HG02981 (cell line): ENCODE data around the gene WWC2.
"Not testable (repeated sequence)": the region's sequence is repeated elsewhere in the genome, so short reads cannot be mapped to it uniquely, and the experiment has no call there.

Source experiments
- ATAC-seq: cut with Tn5 transposase; IDR thresholded peaks from one replicate; pipeline ENCODE4 v1.9.1; 2021; ENCODE audit warnings: mild to moderate bottlenecking, moderate library complexity; ENCODE audit not compliant: unreplicated experiment

The WWC2 gene

DNA sequence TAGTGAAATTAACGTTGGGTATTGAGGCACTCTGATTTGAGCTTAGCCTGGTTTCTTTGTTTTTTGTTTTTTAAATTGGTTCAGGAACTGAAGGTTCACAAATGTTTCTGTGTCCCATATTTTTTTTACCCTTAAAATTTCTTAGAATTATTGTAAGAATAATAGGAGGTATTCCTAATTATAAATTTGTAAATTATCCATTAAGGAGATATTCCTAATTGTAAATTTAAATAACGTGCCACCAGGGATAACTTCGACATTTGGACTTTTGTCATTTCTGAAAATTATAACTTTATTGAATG, 1.2 kb downstream of the WWC2 start:
- ATAC-seq, result no peak

DNA sequence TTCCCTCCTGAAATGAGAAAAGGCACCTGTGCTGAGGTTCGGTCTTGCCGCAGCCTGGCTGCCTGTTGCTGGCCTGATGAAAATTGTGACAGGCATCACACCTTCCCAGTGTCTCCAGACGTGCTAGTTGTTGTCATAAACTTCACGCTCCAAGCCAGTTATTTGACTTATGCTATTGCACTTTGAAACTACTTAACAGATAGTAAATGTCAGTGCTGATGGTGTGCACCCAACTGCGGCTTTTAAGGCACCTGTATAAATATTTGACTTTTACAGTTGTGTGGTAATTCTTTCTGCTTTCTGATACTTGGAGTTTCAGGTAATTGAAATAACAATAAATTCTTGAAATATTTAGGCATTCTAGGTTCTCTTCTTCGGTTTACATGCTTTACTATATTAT, 1.8 kb downstream of the WWC2 start:
- ATAC-seq, result no peak

DNA sequence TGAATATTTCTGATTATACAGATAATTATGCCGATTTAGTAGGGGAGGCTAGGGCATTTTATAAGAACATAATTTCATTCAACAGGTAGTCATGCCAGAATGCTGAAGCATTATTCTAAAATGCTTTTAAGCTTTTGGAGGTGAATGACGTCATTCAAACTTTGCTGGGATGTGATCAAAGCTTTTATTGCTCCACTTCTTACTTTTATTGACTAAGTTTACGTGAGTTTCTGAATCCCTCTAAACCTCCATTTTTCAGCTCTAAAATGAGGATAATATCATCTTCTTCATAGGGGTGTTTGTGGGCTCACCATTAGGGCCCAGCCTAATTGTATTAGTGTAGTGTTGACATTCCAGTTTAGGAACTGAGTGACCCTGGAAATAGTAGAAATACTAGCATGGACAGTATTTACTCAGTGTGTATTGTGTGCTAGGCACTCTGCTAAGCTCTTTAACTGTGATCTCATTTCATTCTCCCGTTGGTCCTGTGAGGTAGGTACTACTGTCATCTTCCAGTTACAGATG, 3.0 kb downstream of the WWC2 start:
- ATAC-seq, result no peak

DNA sequence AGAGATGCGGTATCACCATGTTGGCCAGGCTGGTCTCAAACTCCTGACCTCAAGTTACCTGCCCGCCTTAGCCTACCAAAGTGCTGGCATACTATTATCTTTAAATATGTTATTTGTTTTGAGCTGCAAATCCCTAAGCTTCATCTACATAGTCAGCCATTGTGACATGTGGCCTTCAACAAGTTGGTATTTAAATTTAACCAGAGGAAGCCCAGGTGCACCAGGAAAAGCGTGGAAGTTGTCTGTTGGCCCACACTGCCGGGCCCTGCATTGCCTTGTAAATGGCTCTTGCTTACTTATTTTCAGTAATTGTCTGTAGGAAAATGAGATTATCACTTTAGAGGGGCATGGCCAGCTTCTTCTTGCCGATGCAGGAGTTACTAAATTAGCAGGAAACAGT, 6.0 kb downstream of the WWC2 start:
- no peak for ATAC-seq

DNA sequence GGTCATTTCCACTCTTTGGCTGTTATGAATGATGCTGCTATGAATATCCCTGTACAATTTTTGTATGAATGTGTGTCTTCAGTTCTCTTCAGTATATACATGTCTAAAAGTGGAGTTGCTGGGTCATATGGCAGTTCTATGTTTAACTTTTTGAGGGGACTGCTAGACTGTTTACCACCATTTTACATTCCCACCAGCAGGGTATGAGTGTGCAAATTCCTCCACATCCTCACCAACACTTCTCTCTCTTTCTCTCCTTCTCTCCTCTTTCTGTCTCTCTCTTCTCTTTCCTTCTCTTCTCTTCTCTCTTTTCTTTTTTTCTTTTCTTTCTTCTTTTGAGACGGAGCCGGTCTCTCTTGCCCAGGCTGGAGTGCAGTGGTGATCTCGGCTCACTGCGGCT, 7.8 kb downstream of the WWC2 start:
- ATAC-seq, result no peak

DNA sequence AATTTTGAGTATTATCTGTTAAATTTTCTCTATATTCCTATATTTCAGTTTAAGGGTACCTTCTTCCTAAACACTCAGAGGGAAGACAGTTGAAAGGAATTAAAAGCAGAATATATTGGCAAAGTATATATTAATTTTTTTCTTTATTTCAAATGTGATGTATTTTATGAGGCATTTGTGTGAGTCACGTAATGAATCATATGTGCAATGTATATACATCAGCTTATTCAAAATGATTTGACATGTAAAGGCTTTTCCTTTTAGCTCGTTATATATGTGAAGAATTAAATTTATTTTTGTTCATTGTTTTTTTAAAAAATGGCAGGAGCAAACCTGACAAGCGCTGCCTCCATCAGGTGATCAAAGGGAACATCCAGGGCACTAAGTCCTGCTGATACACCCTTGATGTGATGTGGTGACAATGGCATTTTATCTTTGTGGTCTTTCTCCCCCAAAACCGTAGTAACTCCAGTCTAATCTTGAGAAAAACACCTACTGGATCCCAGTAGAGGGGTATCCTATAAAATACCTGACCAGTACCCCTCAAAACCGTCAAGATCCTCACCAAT, 8.9 kb downstream of the WWC2 start:
- ATAC-seq, result no peak

DNA sequence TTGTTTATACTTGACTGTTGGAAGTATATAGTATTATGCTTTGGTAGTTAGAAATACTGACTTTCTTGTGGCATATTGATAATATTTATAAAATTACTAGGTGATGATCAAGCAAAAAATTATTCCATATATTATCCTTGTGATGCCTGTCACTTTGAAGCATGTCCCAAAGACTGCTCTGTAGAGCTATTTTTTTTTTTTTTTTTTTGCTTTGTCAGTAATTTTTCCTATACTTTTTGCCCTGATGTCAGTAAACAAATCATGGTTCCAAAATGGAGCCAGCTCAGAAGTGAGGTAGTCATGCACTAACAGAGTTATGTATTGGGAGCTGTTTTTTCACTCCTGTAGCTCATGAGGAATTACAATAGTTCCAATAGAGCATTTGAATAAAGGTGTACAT, 11.2 kb downstream of the WWC2 start:
- ATAC-seq, result no peak

DNA sequence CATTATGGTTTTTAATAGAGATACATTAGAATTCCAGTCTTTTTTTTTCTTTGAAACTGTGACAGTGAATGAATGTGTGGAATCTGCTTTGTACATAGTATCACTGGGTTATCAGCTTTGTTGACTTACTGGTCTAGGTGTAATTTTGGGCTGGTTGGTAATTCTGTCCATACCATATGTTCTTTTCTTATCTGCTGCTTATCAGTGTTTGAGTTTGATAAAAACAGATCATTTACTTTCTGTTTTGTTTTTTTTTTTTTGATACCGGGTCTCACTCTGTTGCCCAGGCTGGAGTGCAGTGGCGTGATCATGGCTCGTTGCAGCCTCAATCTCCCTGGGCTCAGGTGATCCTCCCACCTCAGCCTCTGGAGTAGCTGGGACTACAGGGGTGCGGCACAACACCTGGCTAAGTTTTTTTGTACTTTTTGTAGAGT, 12.4 kb downstream of the WWC2 start:
- no peak for ATAC-seq

DNA sequence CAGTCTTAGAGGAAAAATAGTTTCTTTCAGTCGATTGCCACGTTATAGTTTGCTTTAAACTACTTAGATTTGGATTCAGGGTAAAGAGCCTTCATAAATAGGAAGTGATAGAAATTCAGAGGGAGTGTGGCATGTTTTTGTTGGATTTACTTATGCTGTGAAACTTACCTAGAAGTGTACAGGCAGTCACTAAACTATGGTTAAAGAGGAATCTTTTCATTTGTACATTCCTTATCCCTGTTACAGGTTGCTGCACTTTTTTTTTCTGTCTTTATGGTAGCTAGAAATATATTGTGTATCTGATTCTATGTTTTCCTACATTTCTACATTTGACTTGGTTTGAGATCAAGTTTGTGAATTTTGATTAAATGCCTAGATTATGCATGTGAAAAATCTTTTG, 19.1 kb downstream of the WWC2 start:
- no peak for ATAC-seq

DNA sequence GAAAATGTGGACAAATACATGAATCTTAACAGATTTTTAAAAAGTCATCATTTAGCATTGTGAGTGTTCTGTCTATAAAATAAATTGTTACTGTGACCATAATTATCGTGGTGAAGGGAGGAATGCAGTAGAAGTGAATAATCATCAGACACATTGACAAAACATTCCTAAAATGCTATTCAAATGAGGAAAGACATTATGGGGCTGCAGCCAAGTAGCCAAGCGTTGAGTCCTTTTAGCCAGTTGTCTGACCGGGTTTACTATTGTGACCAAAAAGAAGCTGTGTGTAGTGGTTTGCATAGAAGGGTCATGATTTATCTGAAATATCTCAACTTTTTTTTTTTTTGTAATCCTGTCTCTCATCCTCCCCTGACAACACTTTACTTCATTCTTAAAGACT, 19.5 kb downstream of the WWC2 start:
- no peak for ATAC-seq

DNA sequence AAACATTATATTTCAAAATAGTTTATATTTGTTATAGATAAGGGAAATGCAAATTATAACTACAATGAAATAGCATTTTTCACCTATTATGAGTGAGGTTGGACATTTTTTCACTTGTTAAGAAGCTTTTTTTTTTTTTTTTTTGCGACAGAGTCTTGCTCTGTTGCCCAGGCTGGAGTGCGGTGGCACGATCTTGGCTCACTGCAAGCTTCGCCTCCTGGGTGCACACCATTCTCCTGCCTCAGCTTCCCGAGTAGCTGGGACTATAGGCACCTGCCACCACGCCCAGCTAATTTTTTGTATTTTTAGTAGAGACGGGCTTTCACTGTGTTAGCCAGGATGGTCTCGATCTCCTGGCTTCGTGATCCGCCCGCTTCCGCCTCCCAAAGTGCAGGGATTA, 22.6 kb downstream of the WWC2 start:
- ATAC-seq, result not testable (repeated sequence)

DNA sequence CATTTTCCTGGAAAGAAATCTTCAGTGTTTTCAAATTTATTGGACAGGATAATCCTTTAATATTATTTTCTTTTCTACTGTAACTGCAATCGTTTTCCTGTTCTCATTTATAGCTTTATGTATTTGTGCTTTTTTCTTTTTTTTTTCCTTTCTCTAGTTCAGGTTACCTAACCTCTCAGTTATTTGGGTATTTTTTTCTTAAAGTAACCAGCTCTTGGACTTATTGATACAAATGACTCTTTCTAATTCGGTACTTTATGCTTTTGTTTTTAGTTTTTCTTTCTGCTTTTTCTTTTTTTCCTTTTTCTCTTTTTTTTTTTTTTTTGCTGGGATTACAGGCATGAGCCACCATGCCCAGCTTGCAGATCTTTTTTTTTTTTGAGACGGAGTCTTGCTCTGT, 25.2 kb downstream of the WWC2 start:
- ATAC-seq, result no peak

DNA sequence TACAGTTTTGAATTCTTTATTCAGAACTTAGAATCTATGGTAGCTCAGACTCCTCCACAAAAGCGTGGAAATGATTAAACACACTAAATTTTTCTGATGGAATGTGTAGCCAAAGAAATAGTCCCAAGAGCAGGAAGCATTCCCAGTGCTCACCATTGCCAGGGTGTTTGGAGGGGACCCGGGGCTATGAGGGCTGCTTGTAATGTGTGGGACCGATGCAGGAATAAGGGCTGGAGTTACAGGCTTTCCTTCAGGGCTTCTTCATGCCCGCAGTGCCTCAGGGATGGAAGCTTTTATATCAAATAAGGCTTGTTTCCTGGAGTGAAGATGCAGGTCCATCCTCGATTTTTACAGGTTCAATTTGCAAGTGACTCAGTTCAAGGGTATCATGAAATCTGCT, 25.8 kb downstream of the WWC2 start:
- no peak for ATAC-seq

DNA sequence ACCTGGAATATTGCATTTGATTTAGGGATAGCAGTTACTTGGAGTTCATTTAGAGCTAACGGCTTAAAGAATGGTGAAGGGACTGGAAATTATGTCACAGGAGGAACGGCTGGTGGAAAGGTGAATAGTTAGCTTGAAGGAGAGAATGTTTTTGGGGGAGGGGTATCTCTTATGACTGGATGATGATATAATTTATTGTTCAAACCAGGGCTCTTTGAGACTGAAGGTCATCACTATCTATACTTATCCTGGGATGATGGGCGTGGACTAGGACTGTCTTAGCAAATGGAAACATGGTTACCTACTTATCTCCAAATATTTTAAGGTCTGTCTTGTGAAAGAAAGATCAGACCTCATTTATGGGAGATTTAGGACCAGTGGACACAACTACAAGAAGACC, 30.1 kb downstream of the WWC2 start:
- no peak for ATAC-seq

DNA sequence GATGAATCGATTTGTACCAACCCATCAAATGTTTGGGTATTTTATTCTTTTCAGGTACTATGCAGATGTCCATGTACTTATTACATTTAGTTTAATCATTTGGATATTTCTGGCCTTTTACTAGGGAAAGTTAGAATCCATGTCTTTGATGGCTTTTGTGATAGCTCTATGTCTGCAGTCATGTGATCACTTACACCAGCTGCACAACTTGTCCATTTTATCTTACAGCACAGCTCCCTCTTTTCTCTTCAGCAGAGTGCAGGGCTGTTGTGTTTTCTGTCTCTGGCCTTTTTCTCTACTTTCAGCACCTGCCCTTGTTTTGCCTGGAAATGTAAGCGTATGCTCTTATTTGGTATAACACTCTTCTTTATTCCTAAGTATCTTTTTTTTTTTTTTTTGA, 30.6 kb downstream of the WWC2 start:
- ATAC-seq, result no peak

DNA sequence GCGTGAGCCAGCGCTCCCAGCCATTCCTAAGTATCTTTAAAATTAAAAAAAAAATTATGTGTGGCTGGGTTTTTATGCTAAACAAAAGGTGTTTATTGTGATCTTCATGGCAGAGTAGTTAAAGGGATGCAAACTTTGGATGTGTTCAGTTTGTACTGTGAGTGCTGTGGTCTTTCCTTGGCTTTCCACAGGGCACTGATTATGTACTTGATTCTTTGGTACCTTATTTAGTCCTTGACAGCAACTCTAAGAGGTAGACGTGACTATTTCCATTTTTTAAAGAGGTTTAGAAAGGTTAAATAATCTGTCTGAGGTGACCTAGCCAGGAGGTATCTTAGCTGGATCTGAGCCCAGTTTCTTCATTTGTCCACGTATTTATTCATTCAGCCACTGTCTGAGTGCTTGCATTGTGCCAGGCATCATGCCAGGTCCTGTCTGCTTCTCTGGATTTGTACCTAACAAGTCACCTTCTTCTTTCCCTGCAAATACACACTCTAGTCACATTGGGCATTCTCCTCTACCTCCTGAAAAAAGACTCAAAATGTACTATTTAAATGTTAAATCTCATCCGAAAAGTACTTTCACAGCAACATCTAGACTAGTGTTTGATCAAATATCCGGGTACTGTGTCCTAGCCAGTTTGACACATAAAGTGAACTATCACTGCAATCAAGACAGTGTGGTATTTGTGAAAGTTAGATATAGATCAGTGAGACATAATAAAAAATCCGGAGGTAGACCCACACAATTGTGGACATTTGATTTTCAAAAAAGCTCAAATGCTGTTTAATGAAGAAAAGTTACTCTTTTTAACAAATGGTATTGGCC, 31.5 kb downstream of the WWC2 start:
- no peak for ATAC-seq

DNA sequence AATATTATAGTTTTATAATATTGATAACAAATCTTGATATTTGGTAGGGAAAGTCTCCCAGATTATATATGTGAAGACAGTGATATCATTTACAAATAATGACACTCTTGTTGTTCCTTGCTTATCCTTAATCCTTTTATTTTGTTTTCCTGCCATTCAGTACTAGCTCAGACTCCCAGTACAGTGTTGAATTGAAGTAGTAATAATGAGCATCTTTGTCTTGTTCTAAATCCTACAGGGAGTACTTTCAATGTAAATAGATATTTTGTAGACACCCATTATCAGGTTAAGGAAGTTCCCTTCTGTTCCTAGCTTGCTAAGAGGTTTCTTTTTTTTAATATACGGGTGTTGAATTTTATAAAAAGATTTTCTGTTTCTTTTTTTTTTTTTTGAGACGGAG, 33.0 kb downstream of the WWC2 start:
- no peak for ATAC-seq

DNA sequence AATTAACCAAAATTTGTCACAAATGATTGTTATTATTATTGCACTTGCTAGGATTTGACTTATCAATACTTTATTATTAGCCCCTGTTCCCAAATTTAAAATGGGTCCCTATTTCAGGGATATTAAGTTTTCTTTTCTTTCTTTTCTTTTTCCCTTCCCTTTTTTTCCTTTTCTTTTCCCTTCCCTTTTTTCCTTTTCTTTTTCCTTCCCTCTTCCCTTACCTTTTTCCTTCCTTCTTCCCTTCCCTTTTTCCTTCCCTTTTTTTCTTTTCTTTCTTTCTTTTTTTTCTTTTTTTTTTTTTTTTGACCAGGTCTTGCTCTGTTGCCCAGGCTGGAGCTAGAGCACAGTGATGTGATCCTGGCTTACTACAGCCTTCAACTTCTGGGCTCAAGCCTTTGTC, 33.8 kb downstream of the WWC2 start:
- no peak for ATAC-seq

DNA sequence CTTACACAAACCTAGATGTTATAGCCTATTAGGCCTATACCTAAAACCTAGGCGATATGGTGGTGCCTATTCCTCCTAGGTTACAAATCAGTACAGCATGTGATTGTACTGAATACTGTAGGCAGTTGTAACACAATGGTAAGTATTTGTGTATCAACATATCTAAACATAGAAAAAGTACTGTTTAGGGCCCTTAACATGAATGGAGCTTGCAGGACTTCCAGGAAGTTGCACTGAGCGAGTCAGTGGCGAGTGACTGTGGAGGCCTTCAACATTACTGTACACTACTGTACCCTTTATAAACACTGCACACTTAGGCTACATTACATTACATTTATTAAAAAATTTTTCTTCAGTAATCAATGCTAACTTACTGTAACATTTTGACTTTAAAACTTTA, 37.8 kb downstream of the WWC2 start:
- no peak for ATAC-seq

DNA sequence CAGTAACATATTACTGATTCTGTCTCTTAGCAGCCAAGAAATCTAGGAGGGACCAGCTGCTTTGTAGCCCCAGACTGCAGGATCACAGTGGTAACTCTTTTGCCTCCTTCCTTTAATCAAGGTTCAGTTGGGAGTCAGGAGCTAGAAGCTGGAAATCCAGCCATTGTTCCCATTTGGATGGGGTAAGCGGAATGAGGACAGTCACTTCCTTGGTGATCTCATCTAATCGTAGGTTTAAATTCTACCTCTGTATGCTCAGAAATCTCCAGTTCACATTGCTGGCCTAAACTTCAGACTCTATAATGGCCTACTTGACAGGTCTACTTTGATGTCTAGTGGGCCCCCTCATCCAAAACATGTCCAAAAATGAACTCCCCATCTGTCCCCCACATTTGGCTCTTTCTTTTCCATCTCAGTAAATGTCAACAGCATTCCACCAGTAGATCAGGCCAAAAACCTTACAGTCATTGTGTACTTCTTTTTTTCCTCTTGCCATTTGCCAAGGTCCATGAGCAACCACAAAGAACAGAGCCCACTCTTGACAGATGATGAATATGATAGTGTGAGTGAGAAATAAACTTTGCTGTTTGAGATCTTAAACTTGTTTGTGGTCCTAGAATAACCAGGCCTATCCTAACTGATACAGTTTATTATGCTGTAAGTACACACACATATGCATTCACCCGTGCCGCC, 40.1 kb downstream of the WWC2 start:
- no peak for ATAC-seq

DNA sequence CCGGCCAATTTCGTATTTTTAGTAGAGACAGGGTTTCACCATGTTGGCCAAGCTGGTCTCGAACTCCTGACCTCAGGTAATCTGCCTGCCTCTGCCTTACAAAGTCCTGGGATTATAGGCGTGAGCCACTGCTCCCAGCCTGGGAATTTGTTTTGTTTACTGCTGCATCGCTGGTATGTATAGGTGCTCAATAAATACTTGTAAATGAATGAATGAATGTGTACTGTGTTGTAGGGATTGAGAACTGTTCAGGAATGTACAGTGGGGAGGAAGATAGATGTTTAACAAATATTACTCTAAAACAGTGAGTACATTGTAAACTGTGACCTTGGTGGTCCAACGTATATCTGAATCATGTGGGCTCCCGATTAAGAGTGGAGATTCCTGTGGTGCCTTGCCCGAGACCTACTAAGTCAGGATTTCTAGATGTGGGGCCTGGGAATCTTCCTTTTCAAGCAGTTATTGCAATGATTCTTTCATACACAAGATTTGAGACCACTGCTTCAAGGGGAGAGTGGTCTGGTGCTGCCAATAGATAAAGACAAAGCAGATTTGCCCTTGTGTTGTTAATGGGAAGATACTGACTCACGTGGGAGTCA, 41.0 kb downstream of the WWC2 start:
- no peak for ATAC-seq

DNA sequence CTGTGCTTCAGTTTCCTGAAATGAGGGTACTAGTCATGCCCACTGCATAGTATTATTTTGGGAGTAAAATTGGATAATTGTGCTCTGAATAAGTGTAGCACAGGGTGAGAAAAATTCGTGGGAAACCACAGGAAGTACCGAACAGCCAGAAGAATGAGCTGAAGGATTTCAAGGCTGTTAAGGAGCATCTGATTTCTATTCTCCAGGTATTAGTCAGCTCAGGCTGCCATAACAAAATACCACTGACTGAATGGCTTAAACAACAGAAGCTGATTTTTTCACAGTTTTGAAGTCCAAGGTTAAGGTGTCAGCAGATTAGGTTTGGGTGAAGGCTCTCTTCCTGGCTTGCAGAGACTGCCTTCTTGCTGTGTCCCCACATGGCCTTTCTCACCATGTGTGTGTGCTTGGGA, 41.9 kb downstream of the WWC2 start:
- ATAC-seq, result no peak
